NCI-H524 (cell line): ENCODE data around the gene LIMA1.
"Not testable (repeated sequence)": the region's sequence is repeated elsewhere in the genome, so short reads cannot be mapped to it uniquely, and the experiment has no call there.

Source experiments
- DNase-seq, 2 experiments: peaks; one replicate each; lab custom pipeline; 2025; lab: John Stamatoyannopoulos, UW

LIMA1 gene

GRCh38 chr12:50186681-50187080 is 96.6 kb downstream of the LIMA1 start:
- DNase-seq: no peak

DNA sequence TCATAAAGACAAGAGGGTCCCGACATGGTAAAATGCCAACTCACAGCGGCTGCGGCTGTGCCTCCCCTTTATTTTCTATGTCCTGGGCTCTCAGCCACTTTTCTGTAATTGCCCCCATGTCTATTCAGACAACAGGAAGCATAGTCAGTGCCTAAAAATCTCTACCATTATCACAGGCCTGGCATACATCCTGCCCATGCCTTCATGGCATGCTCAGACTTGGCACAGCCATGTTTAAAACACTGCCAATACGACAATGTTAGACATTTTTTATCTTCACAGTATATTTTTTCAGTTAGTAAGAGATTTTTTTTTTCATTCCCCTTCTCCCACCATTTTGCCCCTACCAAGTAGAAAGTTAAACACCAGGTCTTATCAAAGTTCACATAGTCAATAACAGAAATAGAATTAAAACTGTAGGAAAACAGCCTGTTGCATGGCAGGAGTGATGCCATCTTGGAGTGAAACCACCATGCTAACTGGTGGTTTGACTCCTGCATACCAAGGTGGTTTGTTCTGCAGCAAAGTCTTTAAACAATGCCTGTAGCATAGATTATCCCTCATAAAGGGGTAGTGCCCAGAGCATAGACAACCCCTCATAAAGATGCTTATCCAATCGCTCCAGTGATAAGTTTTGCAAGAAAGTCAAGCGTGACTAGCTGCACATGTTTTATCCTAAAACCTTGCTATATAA is 97.2 kb downstream of the LIMA1 start:
- no peak for DNase-seq

DNA sequence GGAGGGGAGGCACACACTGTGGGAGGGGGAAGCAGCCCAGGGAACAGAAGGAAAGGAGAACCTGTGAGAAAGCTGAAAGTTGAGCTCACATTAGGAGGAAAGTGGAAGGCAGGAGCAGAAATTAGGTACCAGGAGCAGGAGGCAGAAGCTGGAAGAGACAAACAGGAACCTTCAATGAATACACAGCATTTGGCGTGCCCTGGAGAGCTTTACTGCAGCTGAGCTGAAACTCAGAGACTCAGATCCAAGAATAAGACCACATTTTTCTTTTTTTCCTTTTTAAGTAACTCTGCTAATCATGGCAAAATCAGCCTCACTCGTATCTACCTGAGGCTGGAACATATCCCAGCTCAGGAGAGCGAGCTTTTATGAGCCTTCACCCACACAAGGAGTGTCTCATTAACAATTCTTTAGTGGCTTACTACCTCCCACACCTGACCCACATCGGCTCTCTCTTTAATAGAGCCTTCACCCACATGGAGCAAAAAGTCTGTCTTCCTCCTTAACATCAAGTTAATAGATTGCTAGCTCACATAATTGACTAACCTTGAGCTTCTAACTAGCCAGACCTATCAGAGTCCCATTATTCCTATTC is 97.9 kb downstream of the LIMA1 start:
- DNase-seq: no peak

GRCh38 chr12:50184261-50184660 is 99.1 kb downstream of the LIMA1 start:
- no peak for DNase-seq

GRCh38 chr12:50182461-50182860 is 100.9 kb downstream of the LIMA1 start:
- peak in 1 of 2 experiments; percentile 31 for DNase-seq

DNA sequence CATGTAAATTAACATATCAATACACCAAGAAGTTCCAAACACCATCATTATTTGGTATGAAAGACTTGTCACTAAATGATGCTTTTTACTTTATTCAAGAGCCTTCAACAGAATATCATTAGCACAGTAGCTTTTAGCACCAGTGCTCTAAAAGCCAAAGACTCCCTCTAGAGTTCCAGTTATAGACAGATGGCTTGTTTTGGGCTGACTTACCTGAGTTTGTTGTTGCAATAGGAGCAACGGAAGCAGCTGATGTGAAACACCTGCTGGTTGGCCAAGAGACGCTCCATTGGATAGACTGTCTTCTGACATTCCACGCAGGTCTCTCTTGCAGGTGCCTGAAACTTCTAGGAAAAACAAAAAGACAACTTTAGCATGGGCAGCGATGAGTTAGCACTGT is 101.6 kb downstream of the LIMA1 start:
- DNase-seq: no peak

GRCh38 chr12:50175716-50176026 is 107.6 kb downstream of the LIMA1 start:
- no peak for DNase-seq

GRCh38 chr12:50174971-50175715 is 108.2 kb downstream of the LIMA1 start:
- DNase-seq: peak; percentile 20 to 68

DNA sequence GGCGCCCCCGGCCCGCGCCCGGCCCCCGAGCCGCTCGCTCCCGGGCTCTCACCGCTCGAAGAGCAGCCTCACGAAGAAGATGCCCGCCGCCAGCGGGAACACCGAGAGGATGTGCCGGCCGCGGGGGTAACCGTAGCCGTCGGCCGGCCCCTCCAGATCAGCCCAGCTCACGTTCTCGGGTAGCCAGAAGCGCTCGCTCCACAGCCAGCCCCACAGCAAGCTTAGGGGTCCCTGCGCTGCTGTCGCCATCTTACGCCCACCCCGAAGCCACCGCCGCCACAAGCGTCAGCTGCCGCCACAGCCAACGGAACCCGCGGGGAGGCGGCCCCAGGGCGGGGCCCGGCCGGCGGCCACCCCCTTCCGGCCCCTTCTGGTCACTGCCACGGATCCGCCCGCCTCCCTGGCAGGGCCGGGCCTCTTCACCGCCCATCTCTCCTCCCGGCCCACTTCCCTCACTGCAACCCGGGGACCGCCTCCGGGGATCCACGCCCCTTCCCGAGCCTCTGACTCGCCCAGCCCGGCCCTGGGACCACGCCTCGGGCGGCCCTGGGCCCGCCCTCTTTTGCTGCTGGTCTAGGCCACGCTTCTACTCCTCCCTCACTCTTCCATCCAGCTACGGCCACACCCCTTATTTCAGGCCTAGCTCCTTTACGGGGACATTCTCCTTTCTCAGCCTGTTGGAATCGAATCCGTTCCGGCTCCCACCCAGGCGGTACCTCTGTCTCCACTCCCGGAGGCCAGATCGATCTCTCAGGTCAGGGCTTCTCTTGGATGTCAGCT is 116.1 kb downstream of the LIMA1 start, which contains the start of gene CERS5:
TSS of gene CERS5 (minus strand) at position 321 of the 780 bp plus-strand sequence. CDS start at position 249, 72 bp downstream.
- peak; percentile 93 to 97 for DNase-seq

DNA sequence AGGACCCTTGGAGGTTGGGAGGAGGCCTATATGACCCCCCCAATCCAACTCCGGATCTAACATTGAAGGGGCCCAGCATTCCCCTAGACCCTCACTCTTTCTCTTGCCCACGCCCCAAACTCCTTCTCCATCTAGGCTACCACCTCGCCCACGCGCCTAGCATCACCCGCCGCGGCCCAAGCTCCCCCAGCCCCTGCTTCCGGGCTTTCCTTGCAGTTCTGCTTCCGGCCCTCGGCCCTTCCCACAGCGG is 116.6 kb downstream of the LIMA1 start:
- DNase-seq: no peak

- no peak for DNase-seq
Measured at GRCh38 chr12:50164963-50165362, 118.4 kb downstream of the LIMA1 start.

DNA sequence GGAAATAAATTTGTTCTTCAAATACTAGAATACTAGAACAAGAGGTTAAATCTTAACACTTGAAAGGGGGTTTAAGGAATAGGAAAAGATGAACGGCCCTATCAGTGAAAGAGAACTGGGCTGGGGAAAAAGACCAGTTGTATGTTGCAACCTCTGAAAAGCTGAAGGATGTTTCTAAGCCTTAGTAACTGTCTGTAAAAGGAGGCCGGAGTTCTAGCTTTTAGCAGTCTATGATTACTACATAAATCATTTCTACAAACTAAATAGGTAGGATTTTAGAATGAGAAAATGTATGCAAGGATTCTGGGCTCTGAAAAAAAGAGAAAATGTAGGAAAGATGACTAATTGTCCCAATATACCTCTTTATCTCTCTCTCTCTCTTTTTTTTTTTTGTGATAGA is 121.1 kb downstream of the LIMA1 start:
- DNase-seq: no peak

- no peak for DNase-seq
Measured at GRCh38 chr12:50160643-50161042, 122.7 kb downstream of the LIMA1 start.

GRCh38 chr12:50157259-50157658 is 126.1 kb downstream of the LIMA1 start:
- no peak for DNase-seq

DNA sequence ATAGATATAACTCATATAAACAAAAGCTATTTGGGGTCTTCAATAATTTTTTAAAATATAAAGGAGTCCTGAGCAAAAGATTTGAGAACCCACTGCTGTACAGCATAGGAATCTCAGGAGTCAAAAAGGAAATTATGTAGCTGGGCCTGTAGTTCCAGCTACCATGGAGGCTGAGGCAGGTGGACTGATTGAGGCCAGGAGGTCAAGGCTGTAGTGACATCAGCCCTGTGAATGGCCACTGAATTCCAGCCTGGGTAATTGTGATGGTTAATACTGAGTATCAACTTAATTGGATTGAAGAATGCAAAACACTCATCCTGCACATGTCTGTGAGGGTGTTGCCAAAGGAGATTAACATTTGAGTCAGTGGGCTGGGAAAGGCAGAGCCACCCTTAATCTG is 126.7 kb downstream of the LIMA1 start:
- no peak for DNase-seq

DNA sequence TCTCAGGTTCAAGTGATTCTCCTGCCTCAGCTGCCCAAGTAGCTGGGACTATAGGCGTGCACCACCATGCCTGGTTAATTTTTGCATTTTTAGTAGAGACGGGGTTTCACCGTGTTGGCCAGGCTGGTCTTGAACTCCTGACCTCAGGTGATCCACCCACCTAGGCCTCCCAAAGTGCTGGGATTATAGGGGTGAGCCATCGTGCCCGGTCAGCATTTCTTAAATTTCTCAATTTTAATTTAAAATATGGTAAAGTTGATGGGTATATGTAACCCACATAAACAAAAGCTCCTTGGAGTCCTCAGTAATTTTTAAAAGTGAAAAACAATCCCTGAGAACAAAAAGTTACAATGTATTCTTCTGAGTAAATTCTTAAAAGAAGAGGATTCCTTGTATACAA is 128.4 kb downstream of the LIMA1 start:
- not testable (repeated sequence) for DNase-seq

- no peak for DNase-seq
Measured at GRCh38 chr12:50151047-50151687, 132.2 kb downstream of the LIMA1 start.

GRCh38 chr12:50149311-50149710 is 134.0 kb downstream of the LIMA1 start:
- DNase-seq: no peak

GRCh38 chr12:50148011-50148410 is 135.3 kb downstream of the LIMA1 start:
- not testable (repeated sequence) for DNase-seq

DNA sequence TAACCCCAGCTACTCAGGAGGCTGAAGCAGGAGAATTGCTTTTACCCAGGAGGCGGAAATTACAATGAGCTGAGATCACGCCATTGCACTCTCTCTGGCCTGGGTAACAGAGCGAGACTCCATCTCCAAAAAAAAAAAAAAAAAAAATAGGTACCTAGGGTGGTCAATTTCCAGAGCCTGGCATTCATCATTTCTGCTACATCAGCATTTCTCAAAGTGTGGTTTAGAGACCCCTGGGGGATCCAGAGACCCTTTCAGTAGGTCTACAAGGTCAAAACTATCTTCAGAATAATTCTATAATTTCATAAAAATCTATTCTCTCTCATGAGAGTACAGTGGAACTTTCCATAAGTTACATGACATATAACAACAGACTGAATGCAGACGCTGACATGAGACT is 136.0 kb downstream of the LIMA1 start:
- no peak for DNase-seq

DNA sequence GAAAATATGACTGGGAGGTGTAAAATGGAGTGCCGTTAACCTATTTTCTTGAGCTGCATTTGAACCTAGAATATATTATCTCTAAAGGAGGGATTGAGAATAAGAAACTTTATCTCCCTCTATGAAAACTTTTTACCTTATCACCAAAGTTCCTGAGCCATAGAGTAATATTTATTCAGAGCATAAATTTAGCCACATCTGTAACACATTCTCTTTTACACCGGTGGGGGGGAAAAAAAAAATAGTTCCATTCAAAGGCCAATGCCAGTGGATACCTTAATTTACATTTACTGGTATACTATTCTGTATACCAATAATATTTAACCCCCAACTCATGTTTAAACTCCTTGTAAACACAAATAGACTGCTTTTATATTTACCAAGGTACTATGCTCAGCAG is 137.9 kb downstream of the LIMA1 start:
- no peak for DNase-seq

DNA sequence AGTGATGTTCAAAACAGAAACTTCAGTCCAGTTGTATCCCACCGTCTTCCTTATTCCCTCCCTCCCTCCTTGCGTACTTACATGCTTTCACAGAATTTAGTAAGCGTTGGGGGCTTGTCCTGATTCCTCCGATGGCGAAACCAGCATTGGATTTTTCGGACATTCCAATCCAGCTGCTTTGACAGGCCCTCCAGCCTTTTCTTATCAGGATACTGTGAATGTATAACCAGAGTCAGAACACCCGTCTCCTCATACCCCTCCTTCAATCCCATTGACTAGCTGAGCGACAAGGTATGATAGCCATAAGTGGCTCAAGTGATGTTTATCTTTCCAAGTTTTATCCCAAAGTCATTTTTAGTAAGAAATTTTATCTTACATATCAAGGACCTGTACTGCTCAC is 140.3 kb downstream of the LIMA1 start:
- no peak for DNase-seq
